SK-N-SH treated with all-trans-retinoic acid at 6 μM for 48 hours (cell line): ENCODE data around the gene OR4D6.

Source experiments
- ESRRG ChIP-seq: fragments of 250-450 bp; sonication (Bioruptor Pico); IDR thresholded peaks from 2 replicates; pipeline ENCODE4 v1.6.1; 2021; ENCODE audit warnings: mild to moderate bottlenecking
- PATZ1 ChIP-seq: fragments of 250-450 bp; sonication (Bioruptor Pico); IDR thresholded peaks from 2 replicates; pipeline ENCODE4 v1.8.0; 2020; ENCODE audit warnings: mild to moderate bottlenecking, moderate library complexity, borderline replicate concordance
- TCF4 ChIP-seq: fragments of 250-450 bp; sonication (Bioruptor Pico); IDR thresholded peaks from 2 replicates; pipeline ENCODE4 v1.8.0; 2021; ENCODE audit warnings: mild to moderate bottlenecking, moderate library complexity, borderline replicate concordance
- TOX ChIP-seq: fragments of 250-450 bp; sonication (Bioruptor Pico); IDR thresholded peaks from 2 replicates; pipeline ENCODE4 v1.8.0; 2021; ENCODE audit warnings: mild to moderate bottlenecking, moderate library complexity, borderline replicate concordance
- ZFP30 ChIP-seq: fragments of 450-650 bp; formaldehyde crosslinking; IDR thresholded peaks from 2 replicates; pipeline ENCODE4 v1.5.0; 2022; ENCODE audit warnings: mild to moderate bottlenecking, moderate library complexity
- ZNF8 ChIP-seq: fragments of 450-650 bp; formaldehyde crosslinking; IDR thresholded peaks from 2 replicates; pipeline ENCODE4 v1.5.0; 2020; ENCODE audit warnings: mild to moderate bottlenecking, moderate library complexity

- no peak for TF ChIP-seq PATZ1 (CRISPR knock-in tag)
- no peak for TF ChIP-seq TOX (CRISPR knock-in tag)
- no peak for TF ChIP-seq ZFP30
- TF ChIP-seq ESRRG (CRISPR knock-in tag): no peak
- no peak for TF ChIP-seq TCF4
- no peak for TF ChIP-seq ZNF8 (CRISPR knock-in tag)
Observed at GRCh38 chr11:59503276-59503675, 46.5 kb downstream of the OR4D6 start, which contains the start of gene OR4D11.
